H1 (cell line): ENCODE measurements around the gene RABGGTB. TPM values are rescaled to one million over a fixed set of nuclear protein-coding genes. Genes with fewer than 3 reads are reported as not detected.

Source experiments
- CTCF ChIA-PET: fragments of 300-600 bp; sonication (Branson Sonifier 250); formaldehyde crosslinking; loops from one replicate; lab custom pipeline; 2021; ENCODE audit not compliant: partially characterized antibody; lab: Charles Lee
- POLR2A ChIA-PET: fragments of 300-600 bp; sonication (Branson Sonifier 250); formaldehyde crosslinking; loops from one replicate; lab custom pipeline; 2021; ENCODE audit warnings: inconsistent platforms; ENCODE audit not compliant: partially characterized antibody; lab: Charles Lee
- DNase-seq, 2 experiments: peaks; one replicate each; pipeline versions ENCODE4 v3.0.0 to v3.0.0-alpha.2; 2010 to 2022; ENCODE audit warnings: low spot score in 2 of 2, low read depth in 1 of 2, mixed read lengths in 1 of 2
- FAIRE-seq: peaks from 2 replicates; lab custom pipeline; 2011; peaks lifted over from hg19 to GRCh38; lab: Jason Lieb, UNC
- H2AFZ ChIP-seq: 2 replicates; pipeline ENCODE4 v1.8.1; 2012; ENCODE audit warnings: low read length, inconsistent platforms
- H2AK5ac ChIP-seq: 2 replicates; pipeline ENCODE4 v1.6.1; 2013; ENCODE audit warnings: low read depth, low read length
- H2BK120ac ChIP-seq: replicated peaks from 2 replicates; pipeline ENCODE3; 2013; ENCODE audit warnings: low read depth, low read length, inconsistent platforms
- H2BK12ac ChIP-seq: 2 replicates; pipeline ENCODE4 v1.6.1; 2013; ENCODE audit warnings: low read depth, low read length
- H2BK15ac ChIP-seq: 2 replicates; pipeline ENCODE4 v1.6.1; 2013; ENCODE audit warnings: low read length
- H2BK20ac ChIP-seq: 2 replicates; pipeline ENCODE4 v1.6.1; 2013; ENCODE audit warnings: low read length
- H2BK5ac ChIP-seq: 2 replicates; pipeline ENCODE4 v1.6.1; 2013; ENCODE audit warnings: low read depth, low read length
- H3K14ac ChIP-seq: 2 replicates; pipeline ENCODE4 v1.6.1; 2013; ENCODE audit warnings: inconsistent platforms; ENCODE audit not compliant: insufficient read length
- H3K18ac ChIP-seq: 2 replicates; pipeline ENCODE4 v1.6.1; 2013; ENCODE audit warnings: low read length; ENCODE audit errors: extremely low read depth
- H3K23ac ChIP-seq: 2 replicates; pipeline ENCODE4 v1.6.1; 2013; ENCODE audit warnings: inconsistent platforms; ENCODE audit not compliant: insufficient read length
- H3K23me2 ChIP-seq: 2 replicates; pipeline ENCODE4 v1.6.1; 2013; ENCODE audit warnings: low read depth, low read length
- H3K27ac ChIP-seq: 2 replicates; pipeline ENCODE4 v1.6.1; 2011; ENCODE audit warnings: low read depth, low read length, inconsistent platforms
- H3K27me3 ChIP-seq, 4 experiments: replicated peaks in 1 of 4; 1 replicate in 1 of 4; 2 replicates in 3 of 4; pipeline versions ENCODE4 v1.6.1 to v1.8.1; 2011 to 2013; ENCODE audit warnings: low read length in 3 of 4, mild to moderate bottlenecking in 3 of 4, inconsistent platforms in 2 of 4, mixed read lengths in 2 of 4, moderate library complexity in 1 of 4; ENCODE audit not compliant: control insufficient read depth in 3 of 4, insufficient read depth in 3 of 4; ENCODE audit errors: extremely low read depth in 1 of 4
- H3K36me3 ChIP-seq, 4 experiments: 2 replicates each; pipeline versions ENCODE4 v1.6.1 to v1.8.1; 2011 to 2013; ENCODE audit warnings: mild to moderate bottlenecking in 4 of 4, low read length in 3 of 4, moderate library complexity in 2 of 4, control low read depth in 1 of 4, inconsistent platforms in 1 of 4; ENCODE audit not compliant: insufficient read depth in 4 of 4, control insufficient read depth in 2 of 4
- H3K4ac ChIP-seq: replicated peaks from 2 replicates; pipeline ENCODE3; 2013; ENCODE audit warnings: low read length, low read depth, mixed read lengths, inconsistent platforms; ENCODE audit not compliant: insufficient read length
- H3K4me1 ChIP-seq, 4 experiments: replicated peaks in 1 of 4; 1 replicate in 1 of 4; 2 replicates in 3 of 4; pipeline versions ENCODE4 v1.6.1 to v1.8.1; 2011 to 2013; ENCODE audit warnings: low read length in 3 of 4, inconsistent platforms in 2 of 4, mixed read lengths in 1 of 4; ENCODE audit not compliant: insufficient read depth in 4 of 4, control insufficient read depth in 3 of 4
- H3K4me2 ChIP-seq, 2 experiments: 2 replicates each; pipeline versions ENCODE4 v1.6.1 to v1.8.1; 2011 to 2013; ENCODE audit warnings: low read depth in 2 of 2, low read length in 2 of 2, control low read depth in 1 of 2, inconsistent platforms in 1 of 2, mild to moderate bottlenecking in 1 of 2; ENCODE audit not compliant: insufficient read depth in 1 of 2
- H3K4me3 ChIP-seq, 4 experiments: fragments of 200-600, 300-600 bp in 1 of 4; sonication (generic), shearing (Covaris generic), sonication (Bioruptor Twin) in 1 of 4; 2 replicates each; pipeline versions ENCODE4 v1.5.1 to v1.8.1; 2011 to 2016; ENCODE audit warnings: low read length in 4 of 4, low read depth in 3 of 4, control low read depth in 2 of 4, inconsistent platforms in 2 of 4, mild to moderate bottlenecking in 2 of 4, mixed read lengths in 1 of 4, moderate library complexity in 1 of 4; ENCODE audit not compliant: insufficient read depth in 2 of 4; ENCODE audit errors: extremely low read depth in 1 of 4
- H3K56ac ChIP-seq: replicated peaks from 2 replicates; pipeline ENCODE3; 2013; ENCODE audit warnings: low read depth, mild to moderate bottlenecking, mixed read lengths, low read length, inconsistent platforms; ENCODE audit not compliant: insufficient read length
- H3K79me1 ChIP-seq: 2 replicates; pipeline ENCODE4 v1.6.1; 2013; ENCODE audit warnings: low read depth, low read length, control low read depth
- H3K79me2 ChIP-seq, 2 experiments: 2 replicates each; pipeline versions ENCODE4 v1.6.1 to v1.8.1; 2012 to 2013; ENCODE audit warnings: low read length in 2 of 2, mild to moderate bottlenecking in 2 of 2, inconsistent platforms in 1 of 2; ENCODE audit not compliant: insufficient read depth in 2 of 2, control insufficient read depth in 1 of 2
- H3K9ac ChIP-seq, 4 experiments: replicated peaks in 1 of 4; 1 replicate in 1 of 4; 2 replicates in 3 of 4; pipeline versions ENCODE4 v1.6.1 to v1.8.1; 2011 to 2013; ENCODE audit warnings: low read depth in 3 of 4, low read length in 3 of 4, control low read depth in 2 of 4, mild to moderate bottlenecking in 2 of 4, moderate library complexity in 2 of 4, inconsistent platforms in 1 of 4; ENCODE audit errors: extremely low read depth in 1 of 4
- H3K9me3 ChIP-seq, 2 experiments: 2 replicates each; pipeline versions ENCODE4 v1.6.1 to v1.8.1; 2012 to 2013; ENCODE audit warnings: mild to moderate bottlenecking in 2 of 2, moderate library complexity in 2 of 2, control low read depth in 1 of 2, inconsistent platforms in 1 of 2, low read depth in 1 of 2, low read length in 1 of 2, mixed read lengths in 1 of 2; ENCODE audit not compliant: insufficient read depth in 2 of 2
- H4K20me1 ChIP-seq, 2 experiments: replicated peaks in 1 of 2; 2 replicates each; pipeline versions ENCODE3 to v1.8.1; 2011 to 2013; ENCODE audit warnings: inconsistent platforms in 2 of 2, low read length in 2 of 2, mild to moderate bottlenecking in 1 of 2; ENCODE audit not compliant: insufficient read depth in 2 of 2, control insufficient read depth in 1 of 2
- H4K5ac ChIP-seq: 2 replicates; pipeline ENCODE4 v1.6.1; 2013; ENCODE audit warnings: low read length, low read depth, mixed read lengths, inconsistent platforms; ENCODE audit not compliant: insufficient read length
- H4K8ac ChIP-seq: 2 replicates; pipeline ENCODE4 v1.8.0; 2013; ENCODE audit warnings: mild to moderate bottlenecking, moderate library complexity, low read length, inconsistent platforms; ENCODE audit not compliant: insufficient read depth; ENCODE audit errors: extremely low read depth
- H4K91ac ChIP-seq: replicated peaks from 2 replicates; pipeline ENCODE3; 2013; ENCODE audit warnings: low read length, mixed read lengths, inconsistent platforms; ENCODE audit not compliant: insufficient read length
- BCL11A ChIP-seq, 2 experiments: IDR thresholded peaks; one replicate each; pipeline ENCODE4 v1.6.1; 2011; ENCODE audit warnings: low read depth in 2 of 2, low read length in 2 of 2, mild to moderate bottlenecking in 2 of 2
- CTBP2 ChIP-seq: IDR thresholded peaks from 2 replicates; pipeline ENCODE4 v1.7.0; 2011; ENCODE audit warnings: borderline replicate concordance, mild to moderate bottlenecking, moderate library complexity, mixed read lengths, low read length; ENCODE audit not compliant: insufficient read depth, insufficient read length
- E2F6 ChIP-seq: IDR thresholded peaks from 2 replicates; pipeline ENCODE4 v1.6.1; 2012; ENCODE audit warnings: inconsistent platforms
- HDAC6 ChIP-seq: IDR thresholded peaks from one replicate; pipeline ENCODE4 v1.7.1; 2012; ENCODE audit warnings: low read depth, mild to moderate bottlenecking, inconsistent platforms, low read length, moderate library complexity
- RXRA ChIP-seq: IDR thresholded peaks from 2 replicates; pipeline ENCODE4 v1.6.1; 2011; ENCODE audit warnings: low read depth, mild to moderate bottlenecking, low read length, moderate library complexity; ENCODE audit not compliant: insufficient read depth
- WGBS, 2 experiments: shearing (Covaris generic) in 1 of 2; methylation state at CpG; one replicate each; pipeline versions ENCODE4 v1.1.6 to v1.1.7; 2013 to 2015; ENCODE audit warnings: low lambda C conversion rate in 2 of 2, mixed read lengths in 2 of 2, inconsistent platforms in 1 of 2, low coverage in 1 of 2, missing lambda C conversion rate in 1 of 2; ENCODE audit not compliant: insufficient replicate concordance in 2 of 2, insufficient coverage in 1 of 2, insufficient read length in 1 of 2; ENCODE audit errors: extremely low coverage in 1 of 2, missing lambda C conversion rate in 1 of 2; 5-methylcytosine and 5-hydroxymethylcytosine counted together
- polyA plus RNA-seq, 7 experiments: library from polyadenylated mRNA; depleted of rRNA in 3 of 7; stranded (reverse) in 5 of 7; unstranded in 2 of 7; fragments of >200 nt in 5 of 7; fragments of 200-250 nt in 2 of 7; gene quantifications; 1 replicate in 5 of 7; 2 replicates in 1 of 7; 4 replicates in 1 of 7; pipeline versions ENCODE4 v1.2.1 to v1.2.3, GENCODE V29; 2011 to 2013; ENCODE audit warnings: missing spikeins in 2 of 7, mixed read lengths in 2 of 7
- total RNA-seq: library from RNA; stranded (reverse); fragmentation: NEBNext Ultra II Directional; extraction: Animal tissue kit (Norgen Biotek cat#: 25700); gene quantifications from 2 replicates; pipeline ENCODE4 v1.2.1, GENCODE V29; 2021

Gene RABGGTB
- total and polyA plus RNA-seq, 2 of the 8 experiments (the other 6 are each of a cell fraction or from before 2014, with no cell fraction given): 70.7 to 124 TPM

GRCh38 chr1:75808921-75809320 lies 22.9 kb downstream of the RABGGTB start:
- DNase-seq (no peak), FAIRE-seq (no peak)
- H3K9ac ChIP-seq: no peak overlapping the region
- no peak overlapping the region for H4K5ac ChIP-seq
- H3K27ac ChIP-seq: no peak overlapping the region
- H4K20me1 ChIP-seq: no peaks in the 10 kb centered on the region
- no peak overlapping the region for H3K18ac ChIP-seq
- CTCF ChIA-PET: interaction anchor here (0.7 kb wide), 1 partner anchor 590 kb away, joined by 3 read pairs; no protein-coding TSS in a partner anchor
- no peak overlapping the region for H3K23ac ChIP-seq
- no peaks in the 10 kb centered on the region for H3K79me1 ChIP-seq
- H3K4ac ChIP-seq: no peak overlapping the region
- no peaks in the 10 kb centered on the region for H3K23me2 ChIP-seq
- H2AK5ac ChIP-seq: no peak overlapping the region
- H3K4me1 ChIP-seq: no peaks in the 10 kb centered on the region
- no peak overlapping the region for H3K14ac ChIP-seq
- no peaks in the 10 kb centered on the region for H3K9me3 ChIP-seq
- no peak overlapping the region for H2AFZ ChIP-seq
- no peaks in the 10 kb centered on the region for H3K79me2 ChIP-seq
- H3K4me2 ChIP-seq: no peak overlapping the region
- no peaks in the 10 kb centered on the region for H3K36me3 ChIP-seq
- no peak overlapping the region for H2BK12ac ChIP-seq
- no peak overlapping the region for H2BK5ac ChIP-seq
- H3K56ac ChIP-seq: no peak overlapping the region
- no peak overlapping the region for H4K8ac ChIP-seq
- no peak overlapping the region for H2BK20ac ChIP-seq
- no peak overlapping the region for H3K4me3 ChIP-seq
- H2BK120ac ChIP-seq: no peak overlapping the region
- H4K91ac ChIP-seq: no peak overlapping the region
- H2BK15ac ChIP-seq: no peak overlapping the region
- H3K27me3 ChIP-seq: no peaks in the 10 kb centered on the region
- POLR2A ChIA-PET: interaction anchor here (1.0 to 4.1 kb wide), 3 partner anchors 11 to 22 kb away, joined by 3 to 18 read pairs (median 3); partner anchors contain the start of gene MSH4
- TF ChIP-seq BCL11A (IDR thresholded peaks at IDR 0.05; ENCODE audit: low read depth in 2 of 2, low read length in 2 of 2) (no peak), HDAC6 (no peak), RXRA (no peak), E2F6 (no peak), CTBP2 (no peak)
- 87% methylated on average over 4 of the region's 4 CpGs; no CpG with 5 or more reads in 1 of the 2 experiments for whole genome bisulfite sequencing, 2 experiments
